HG03025 (cell line): ENCODE measurements around the gene MRPL2.

Experiments used
- ATAC-seq: cut with Tn5 transposase; IDR thresholded peaks from one replicate; pipeline ENCODE4 v1.9.1; 2021; ENCODE audit warnings: mild to moderate bottlenecking, moderate library complexity; ENCODE audit not compliant: unreplicated experiment, low FRiP score

Gene MRPL2

GRCh38 chr6:43059168-43060033 is at the start of gene MRPL2, which contains the start of gene KLC4:
Gene MRPL2 (minus strand): TSS chr6:43059434. CDS start chr6:43059381, 53 bp downstream.
Gene KLC4 (plus strand): TSS chr6:43059631. CDS start chr6:43061336, 1,705 bp downstream.
- peak; percentile 88 for ATAC-seq

DNA sequence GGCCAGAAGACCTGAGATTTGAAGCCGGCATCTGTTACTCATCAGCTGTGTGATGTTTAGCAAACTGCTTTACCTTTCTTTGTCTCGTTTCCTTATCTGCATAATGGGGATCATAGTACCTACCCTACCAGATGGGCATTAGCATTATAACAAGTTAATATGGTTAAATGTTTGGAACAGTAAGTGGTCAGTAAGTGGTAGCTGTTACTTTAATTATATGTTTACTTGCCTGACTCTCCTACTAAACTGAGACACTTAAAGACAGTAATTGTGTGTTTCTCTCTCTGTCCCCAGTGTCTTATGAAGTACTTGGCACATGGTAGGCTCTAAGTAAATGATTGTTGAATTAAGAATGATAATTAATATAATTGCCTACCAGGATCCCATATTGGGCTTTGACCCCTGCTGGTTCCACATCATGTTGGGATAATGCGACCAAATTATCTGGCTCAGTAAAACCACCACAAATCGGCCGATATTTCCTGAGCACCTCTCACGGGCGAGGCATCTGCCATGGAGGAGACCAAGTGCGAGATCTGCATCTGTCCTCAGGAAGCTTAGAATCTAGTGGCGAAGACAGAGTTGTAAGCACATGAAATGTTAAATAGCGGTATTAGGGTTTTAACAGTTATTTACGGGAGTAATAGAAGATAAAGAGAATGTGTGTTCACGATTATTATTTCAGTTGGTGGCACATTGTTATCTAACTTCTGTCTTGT is 48.3 kb upstream of the MRPL2 start:
- ATAC-seq: no peak

GRCh38 chr6:43105538-43106222 is 46.4 kb upstream of the MRPL2 start:
- no peak for ATAC-seq

GRCh38 chr6:43103253-43103876 is 44.1 kb upstream of the MRPL2 start:
- ATAC-seq: no peak

DNA sequence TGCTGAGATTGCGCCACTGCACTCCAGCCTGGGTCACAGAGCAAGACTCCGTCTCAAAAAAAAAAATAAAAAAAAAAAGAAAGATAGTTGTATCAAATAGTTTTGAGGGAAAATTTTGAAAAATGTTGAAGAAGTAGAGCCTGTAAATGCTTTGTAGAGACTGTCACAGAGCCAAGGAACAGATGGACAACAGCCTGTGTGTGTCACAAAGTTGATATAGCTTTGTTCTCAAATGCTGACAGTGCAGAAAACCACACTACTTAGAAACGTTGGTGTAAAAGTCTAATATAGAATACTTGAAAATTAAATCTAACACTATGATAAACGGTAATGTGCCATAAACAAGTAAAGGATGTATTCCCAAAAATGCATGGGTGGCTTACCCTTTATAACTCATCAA is 42.3 kb upstream of the MRPL2 start:
- ATAC-seq: no peak

GRCh38 chr6:43097502-43097901 is 38.3 kb upstream of the MRPL2 start:
- ATAC-seq: no peak

GRCh38 chr6:43097098-43097489 is 37.9 kb upstream of the MRPL2 start:
- no peak for ATAC-seq

- ATAC-seq: no peak
These were observed 37.3 kb upstream of the MRPL2 start for GRCh38 chr6:43096451-43097097.

DNA sequence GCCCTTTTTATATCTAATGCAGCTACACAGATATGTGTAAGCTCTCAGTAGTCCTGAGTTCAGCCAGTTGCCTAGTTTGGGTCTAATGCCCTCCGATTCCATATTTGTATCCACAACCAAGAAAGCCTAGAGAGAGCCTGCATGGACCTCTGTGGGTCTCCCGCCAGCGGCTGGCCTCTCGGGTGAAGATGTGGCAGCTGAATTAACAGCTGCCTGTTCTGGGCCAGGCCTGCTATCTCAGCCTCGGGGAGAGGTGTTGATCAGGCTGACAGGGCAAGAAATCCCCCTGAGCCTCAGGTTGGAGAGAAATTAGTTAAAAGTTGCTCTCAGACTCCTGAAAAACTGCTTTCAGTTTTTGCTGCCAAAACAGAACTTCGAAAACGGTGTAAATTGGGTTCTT is 36.7 kb upstream of the MRPL2 start:
- ATAC-seq: no peak

GRCh38 chr6:43093436-43094289 is 34.4 kb upstream of the MRPL2 start:
- no peak for ATAC-seq

DNA sequence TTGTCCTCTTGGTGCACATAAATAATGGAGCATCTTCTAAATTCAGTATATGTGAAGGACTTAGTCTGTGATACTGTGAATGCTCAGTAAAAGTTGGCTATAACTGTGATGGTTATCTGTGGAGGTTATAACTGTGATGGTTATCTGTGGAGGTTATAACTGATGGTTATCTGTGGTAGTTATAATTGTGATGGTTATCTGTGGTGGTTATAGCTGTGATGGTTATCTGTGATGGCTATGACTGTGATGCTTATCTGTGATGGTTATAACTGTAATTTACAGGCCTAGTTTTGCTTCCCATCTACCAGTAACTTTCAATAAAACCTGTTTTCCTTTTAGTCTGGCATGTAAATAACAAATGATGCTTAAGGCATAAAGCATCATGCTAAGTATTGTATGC is 33.4 kb upstream of the MRPL2 start:
- no peak for ATAC-seq

- ATAC-seq: no peak
These were observed 32.3 kb upstream of the MRPL2 start for GRCh38 chr6:43091436-43091991.

DNA sequence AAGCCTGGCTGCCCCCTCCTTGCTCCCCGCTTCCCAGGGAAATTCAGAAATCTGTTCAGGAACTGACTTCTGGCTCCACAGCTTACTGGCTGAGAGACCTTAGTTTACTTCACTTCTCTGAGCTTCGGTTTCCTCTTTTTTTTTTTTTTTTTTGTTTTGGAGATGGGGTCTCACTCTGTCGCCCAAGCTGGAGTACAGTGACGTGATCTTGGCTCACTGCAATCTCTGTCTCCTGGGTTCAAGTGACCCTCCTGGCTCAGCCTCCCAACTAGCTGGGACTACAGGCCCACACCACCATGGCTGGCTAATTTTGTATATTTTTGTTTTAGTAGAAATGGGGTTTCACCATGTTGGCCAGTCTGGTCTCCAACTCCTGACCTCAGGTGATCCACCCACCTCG is 31.8 kb upstream of the MRPL2 start:
- no peak for ATAC-seq

DNA sequence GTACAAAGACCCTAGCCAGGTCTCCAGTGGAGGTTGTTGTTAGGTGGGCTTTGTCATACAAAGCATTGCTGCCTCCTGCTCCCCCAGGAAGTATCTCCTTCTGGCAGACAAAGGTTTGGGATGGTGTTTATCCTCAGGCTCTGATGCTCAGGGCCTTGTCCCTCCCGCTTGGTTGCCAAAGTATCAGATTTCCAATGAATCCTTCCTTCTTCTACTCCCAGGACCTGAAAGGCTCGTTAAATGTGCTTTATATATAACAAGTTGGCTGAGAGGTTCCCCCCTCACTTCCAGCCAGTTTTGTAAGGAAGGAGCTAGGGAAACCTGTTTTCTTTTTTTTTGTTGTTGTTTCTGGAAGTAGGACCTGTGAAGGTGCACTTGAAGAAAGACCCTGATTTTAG is 31.3 kb upstream of the MRPL2 start:
- ATAC-seq: no peak

GRCh38 chr6:43089874-43090558 is 30.8 kb upstream of the MRPL2 start:
- ATAC-seq: no peak

DNA sequence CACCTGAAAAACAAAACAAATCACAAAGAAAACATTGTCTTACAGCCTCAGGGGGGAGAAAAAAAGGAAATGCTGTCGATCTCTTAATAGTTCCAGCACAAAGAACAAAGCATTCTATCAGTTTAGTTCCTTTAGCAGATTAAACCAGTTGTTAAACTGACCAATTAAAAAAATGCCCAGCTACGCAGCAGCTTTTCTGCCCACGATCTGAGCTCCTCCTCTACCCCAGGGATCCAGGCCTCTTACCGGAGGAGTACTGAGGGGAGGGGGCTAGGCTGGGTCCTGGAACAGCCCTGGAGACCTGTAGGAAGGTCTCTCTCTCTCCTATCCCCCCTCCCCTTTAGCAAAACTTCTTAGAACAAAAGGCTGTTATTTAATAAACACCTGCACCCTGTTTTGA is 30.2 kb upstream of the MRPL2 start:
- ATAC-seq: no peak

DNA sequence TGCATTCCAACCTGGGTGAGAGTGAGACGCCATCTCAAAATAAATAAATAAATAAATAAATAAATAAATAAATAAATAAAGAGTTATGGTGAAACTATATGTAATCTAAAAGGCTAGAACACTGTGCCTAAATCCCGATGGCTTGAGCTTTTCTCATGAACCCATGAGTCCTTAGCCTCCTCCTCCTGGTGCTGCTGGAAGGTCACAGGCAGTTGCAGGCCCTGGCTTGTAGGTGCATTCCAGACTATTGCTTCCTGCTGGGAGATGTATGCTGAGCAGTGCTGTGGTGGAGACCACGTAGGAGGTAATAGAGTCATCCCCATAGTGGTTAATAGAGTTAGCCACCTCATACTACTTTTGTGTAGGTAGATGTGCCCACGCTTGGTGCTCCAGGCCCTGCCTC is 29.4 kb upstream of the MRPL2 start:
- ATAC-seq: no peak

DNA sequence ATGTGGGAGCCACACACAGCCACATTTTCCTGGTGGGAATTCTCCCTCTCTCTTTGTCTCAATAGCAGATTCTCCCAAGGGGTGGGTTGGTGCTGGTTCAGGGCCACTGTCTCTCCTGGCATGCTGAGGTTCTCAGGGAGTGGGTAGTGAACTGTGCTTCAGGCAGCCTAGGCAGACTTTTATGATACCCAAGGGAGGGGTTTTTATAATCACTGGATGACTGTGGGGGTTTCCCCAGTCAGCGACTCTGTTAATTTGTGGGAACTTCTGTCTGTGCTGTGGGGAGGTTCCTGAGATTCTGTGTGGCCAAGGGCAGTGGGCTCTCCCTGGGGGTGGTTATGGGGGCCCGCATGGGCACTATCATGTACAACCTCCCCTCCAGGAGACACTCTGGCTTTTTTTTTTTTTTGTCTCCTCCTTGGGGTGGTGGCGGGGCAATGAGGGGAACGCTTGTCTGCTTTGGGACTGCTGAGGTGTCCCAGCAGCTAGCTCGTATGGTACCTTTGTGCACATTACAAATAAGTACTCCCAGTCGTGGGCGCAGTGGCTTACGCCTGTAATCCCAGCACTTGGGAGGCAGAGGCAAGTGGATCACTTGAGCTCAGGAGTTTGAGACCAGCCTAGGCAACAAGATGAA is 26.9 kb upstream of the MRPL2 start:
- no peak for ATAC-seq
